ENCODE measurements around the gene CCM2L.

Gene CCM2L

GRCh38 chr20:32077190-32077589 is 67.0 kb downstream of the CCM2L start:
- no peak overlapping the region for H3K9ac ChIP-seq (ENCODE audit: low read length)
- no peaks in the 10 kb centered on the region for H3K36me3 ChIP-seq (ENCODE audit: control insufficient read depth, insufficient read depth, low read length)
- H3K4me3 ChIP-seq (ENCODE audit: low read depth, low read length), result no peak overlapping the region
- no peaks in the 10 kb centered on the region for H3K4me1 ChIP-seq (ENCODE audit: control insufficient read depth, insufficient read depth, low read length)
- peaks cover 15% of the 10 kb centered on the region; the same call in 1 of the 2 replicates for H3K9me3 ChIP-seq (ENCODE audit: control insufficient read depth, insufficient read depth, low read depth, low read length)
- no peak overlapping the region for H3K27ac ChIP-seq (ENCODE audit: low read depth, low read length)
- no peaks in the 10 kb centered on the region for H3K27me3 ChIP-seq (ENCODE audit: control insufficient read depth, insufficient read depth, low read length)

DNA sequence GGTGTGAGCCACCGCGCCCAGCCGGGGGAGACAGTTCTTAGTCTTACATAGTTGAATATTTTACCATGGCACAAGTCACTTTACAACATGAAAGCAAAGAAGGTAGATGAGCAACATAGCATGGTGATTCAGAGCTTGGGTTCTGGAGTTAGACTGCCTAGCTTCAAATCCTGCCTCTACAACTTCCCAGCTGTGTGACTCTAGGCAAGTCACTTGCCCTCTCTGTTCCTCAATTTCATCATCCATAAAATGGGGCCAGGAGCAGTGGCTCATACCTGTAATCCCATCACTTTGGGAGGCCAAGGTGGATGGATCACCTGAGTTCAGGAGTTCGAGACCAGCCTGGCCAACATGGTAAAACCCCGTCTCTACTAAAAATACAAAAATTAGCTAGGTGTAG is 68.1 kb downstream of the CCM2L start:
- Histone ChIP-seq H3K9ac (ENCODE audit: low read length) (no peak overlapping the region), H3K27me3 (ENCODE audit: control insufficient read depth, insufficient read depth, low read length) (no peaks in the 10 kb centered on the region)

DNA sequence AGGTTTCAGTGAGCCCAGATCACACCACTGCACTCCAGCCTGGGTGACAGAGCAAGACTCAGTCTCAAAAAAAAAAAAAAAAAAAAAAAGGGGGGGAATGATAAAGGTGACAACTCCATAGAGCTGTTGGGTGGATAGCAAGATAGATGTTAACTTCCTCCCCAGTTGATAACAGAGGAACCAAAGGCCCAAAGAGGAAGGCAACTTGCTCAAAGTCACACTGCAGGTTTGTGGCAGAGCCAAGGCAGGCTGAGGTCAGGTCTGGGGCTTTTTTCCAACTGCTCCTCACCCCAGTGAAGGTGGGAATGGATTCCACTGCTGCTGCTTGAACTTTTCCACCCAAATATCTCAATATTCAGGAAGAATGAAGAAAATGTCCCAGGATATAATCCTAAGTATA is 68.6 kb downstream of the CCM2L start:
- no peaks in the 10 kb centered on the region for H3K4me1 ChIP-seq (ENCODE audit: control insufficient read depth, insufficient read depth, low read length)
- no peaks in the 10 kb centered on the region for H3K36me3 ChIP-seq (ENCODE audit: control insufficient read depth, insufficient read depth, low read length)
- no peak overlapping the region for H3K4me3 ChIP-seq (ENCODE audit: low read depth, low read length)
- no peaks in the 10 kb centered on the region for H3K27me3 ChIP-seq (ENCODE audit: control insufficient read depth, insufficient read depth, low read length)
- H3K9me3 ChIP-seq (ENCODE audit: control insufficient read depth, insufficient read depth, low read depth, low read length), result peaks cover 10% of the 10 kb centered on the region; the same call in 1 of the 2 replicates
- no peak overlapping the region for H3K27ac ChIP-seq (ENCODE audit: low read depth, low read length)
- no peak overlapping the region for H3K9ac ChIP-seq (ENCODE audit: low read length)

More for the DNA sequence above, 68.1 kb downstream of the CCM2L start:
- Histone ChIP-seq H3K9me3 (ENCODE audit: control insufficient read depth, insufficient read depth, low read depth, low read length) (peaks cover 15% of the 10 kb centered on the region; the same call in 1 of the 2 replicates), H3K36me3 (ENCODE audit: control insufficient read depth, insufficient read depth, low read length) (no peaks in the 10 kb centered on the region), H3K4me1 (ENCODE audit: control insufficient read depth, insufficient read depth, low read length) (no peaks in the 10 kb centered on the region), H3K27ac (ENCODE audit: low read depth, low read length) (no peak overlapping the region), H3K4me3 (ENCODE audit: low read depth, low read length) (no peak overlapping the region)

DNA sequence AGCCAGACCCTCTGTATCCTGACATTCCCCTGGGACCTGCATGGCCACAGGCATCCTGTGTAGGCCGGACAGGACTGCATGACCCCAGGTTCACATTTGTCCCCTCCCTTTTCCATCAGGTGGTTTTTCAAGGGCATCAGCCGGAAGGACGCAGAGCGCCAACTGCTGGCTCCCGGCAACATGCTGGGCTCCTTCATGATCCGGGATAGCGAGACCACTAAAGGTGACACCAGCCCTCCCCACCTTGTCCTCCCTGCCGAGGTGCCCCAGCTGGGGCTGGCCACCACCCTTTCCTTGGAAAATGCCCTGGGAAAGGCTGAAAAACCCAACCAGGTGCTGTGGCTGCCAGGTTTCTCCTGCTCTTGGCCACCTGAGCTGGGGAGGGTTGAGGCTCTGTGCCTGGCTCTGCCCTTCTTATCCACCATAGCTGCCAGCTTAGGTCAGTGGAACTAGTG is 69.4 kb downstream of the CCM2L start:
- H3K9me3 ChIP-seq (ENCODE audit: control insufficient read depth, insufficient read depth, low read depth, low read length), result peaks cover 4% of the 10 kb centered on the region; the same call in 1 of the 2 replicates
- H3K9ac ChIP-seq (ENCODE audit: low read length), result no peak overlapping the region
- no peaks in the 10 kb centered on the region for H3K36me3 ChIP-seq (ENCODE audit: control insufficient read depth, insufficient read depth, low read length)
- no peak overlapping the region for H3K4me3 ChIP-seq (ENCODE audit: low read depth, low read length)
- no peak overlapping the region for H3K27ac ChIP-seq (ENCODE audit: low read depth, low read length)
- no peaks in the 10 kb centered on the region for H3K27me3 ChIP-seq (ENCODE audit: control insufficient read depth, insufficient read depth, low read length)
- no peaks in the 10 kb centered on the region for H3K4me1 ChIP-seq (ENCODE audit: control insufficient read depth, insufficient read depth, low read length)

DNA sequence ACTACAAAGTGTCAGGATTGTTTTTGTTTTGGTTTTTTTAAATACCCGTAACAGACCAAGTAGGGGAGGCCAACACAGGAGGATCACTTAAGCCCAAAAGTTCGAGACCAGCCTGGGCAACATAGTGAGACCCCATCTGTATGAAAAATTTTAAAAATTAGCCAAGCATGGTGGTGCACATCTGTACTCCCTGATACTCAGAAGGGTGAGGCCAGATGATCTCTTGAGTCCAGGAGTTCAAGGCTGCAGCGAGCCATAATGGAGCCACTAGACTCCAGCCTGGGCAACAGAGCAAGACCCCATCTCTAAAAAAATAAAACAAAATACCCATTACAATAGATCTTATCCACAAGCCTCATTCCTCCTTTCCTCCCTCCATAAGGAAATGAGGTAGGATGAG is 70.5 kb downstream of the CCM2L start:
- no peak overlapping the region for H3K4me3 ChIP-seq (ENCODE audit: low read depth, low read length)
- H3K9me3 ChIP-seq (ENCODE audit: control insufficient read depth, insufficient read depth, low read depth, low read length), result no peaks in the 10 kb centered on the region
- H3K9ac ChIP-seq (ENCODE audit: low read length), result no peak overlapping the region
- H3K4me1 ChIP-seq (ENCODE audit: control insufficient read depth, insufficient read depth, low read length), result no peaks in the 10 kb centered on the region
- no peaks in the 10 kb centered on the region for H3K36me3 ChIP-seq (ENCODE audit: control insufficient read depth, insufficient read depth, low read length)
- H3K27ac ChIP-seq (ENCODE audit: low read depth, low read length), result no peak overlapping the region
- H3K27me3 ChIP-seq (ENCODE audit: control insufficient read depth, insufficient read depth, low read length), result no peaks in the 10 kb centered on the region
